ENCODE measurements around the gene OR5V1. TPM values are rescaled to one million over a fixed set of nuclear protein-coding genes. Genes with fewer than 3 reads are reported as not detected.
"Not testable (repeated sequence)": the region's sequence is repeated elsewhere in the genome, so short reads cannot be mapped to it uniquely, and the experiment has no call there.

OR5V1 gene
- not detected in 2 replicates for total RNA-seq

- intact Hi-C loops (cut with micrococcal nuclease), result no loop called here
- no peak for DNase-seq (ENCODE audit: low spot score)
- Mint-ChIP-seq H3K27ac (no peak within 1 kb of the TSS), H3K36me3 (ENCODE audit: low read depth) (no peaks in the 10 kb centered on the region), H3K9me3 (no peaks in the 10 kb centered on the region), H3K4me1 (ENCODE audit: low read depth) (no peaks in the 10 kb centered on the region), H3K4me3 (no peak within 1 kb of the TSS), H3K27me3 (ENCODE audit: insufficient read depth) (peaks cover 6% of the 10 kb centered on the region)
These were observed at the start of gene OR5V1 for GRCh38 chr6:29368765-29369164. Gene OR5V1 (minus strand): TSS chr6:29368865. CDS start chr6:29356195, 12,670 bp downstream.

GRCh38 chr6:29414588-29414987 lies 45.9 kb upstream of the OR5V1 start, which contains the start of gene OR12D1:
Gene OR12D1 (plus strand): TSS chr6:29414928.
- peaks cover 10% of the 10 kb centered on the region for H3K9me3 Mint-ChIP-seq
- H3K4me1 Mint-ChIP-seq (ENCODE audit: low read depth), result no peaks in the 10 kb centered on the region
- DNase-seq (ENCODE audit: low spot score), result no peak
- no peak within 1 kb of the TSS for H3K27ac Mint-ChIP-seq
- H3K4me3 Mint-ChIP-seq, result no peak within 1 kb of the TSS
- H3K27me3 Mint-ChIP-seq (ENCODE audit: insufficient read depth), result peaks cover 13% of the 10 kb centered on the region
- no peaks in the 10 kb centered on the region for H3K36me3 Mint-ChIP-seq (ENCODE audit: low read depth)
- intact Hi-C loops (cut with micrococcal nuclease), result no loop called here

- Mint-ChIP-seq H3K27me3 (ENCODE audit: insufficient read depth) (no peaks in the 10 kb centered on the region), H3K4me1 (ENCODE audit: low read depth) (no peaks in the 10 kb centered on the region), H3K4me3 (no peak overlapping the region), H3K9me3 (no peaks in the 10 kb centered on the region), H3K27ac (no peak overlapping the region), H3K36me3 (ENCODE audit: low read depth) (no peaks in the 10 kb centered on the region)
- intact Hi-C loops (cut with micrococcal nuclease), result no loop called here
- no peak for DNase-seq (ENCODE audit: low spot score)
These were observed 35.1 kb upstream of the OR5V1 start for GRCh38 chr6:29403801-29404200.

DNA sequence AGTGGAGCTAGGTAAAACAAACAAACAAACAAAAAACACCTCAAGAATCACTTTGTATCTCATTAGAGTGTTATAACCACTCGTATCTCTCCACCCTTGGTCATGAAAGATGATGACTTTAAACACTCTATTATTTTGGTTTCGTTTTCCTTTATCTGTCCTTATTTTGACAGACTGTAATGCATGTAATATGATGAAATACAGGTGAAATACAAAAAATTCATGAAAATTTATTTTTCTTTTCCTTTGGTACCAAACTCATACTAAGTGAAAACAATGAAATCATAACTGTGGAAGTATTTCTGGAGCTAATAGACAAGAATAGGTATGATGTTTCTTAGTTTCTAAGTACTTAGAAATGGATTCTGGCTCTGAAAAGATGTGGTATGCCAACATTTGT lies 30.9 kb upstream of the OR5V1 start:
- Mint-ChIP-seq H3K27me3 (ENCODE audit: insufficient read depth) (no peaks in the 10 kb centered on the region), H3K36me3 (ENCODE audit: low read depth) (no peaks in the 10 kb centered on the region), H3K4me3 (no peak overlapping the region), H3K9me3 (no peaks in the 10 kb centered on the region), H3K27ac (no peak overlapping the region), H3K4me1 (ENCODE audit: low read depth) (no peaks in the 10 kb centered on the region)
- intact Hi-C loops (cut with micrococcal nuclease), result no loop called here
- DNase-seq (ENCODE audit: low spot score), result no peak

DNA sequence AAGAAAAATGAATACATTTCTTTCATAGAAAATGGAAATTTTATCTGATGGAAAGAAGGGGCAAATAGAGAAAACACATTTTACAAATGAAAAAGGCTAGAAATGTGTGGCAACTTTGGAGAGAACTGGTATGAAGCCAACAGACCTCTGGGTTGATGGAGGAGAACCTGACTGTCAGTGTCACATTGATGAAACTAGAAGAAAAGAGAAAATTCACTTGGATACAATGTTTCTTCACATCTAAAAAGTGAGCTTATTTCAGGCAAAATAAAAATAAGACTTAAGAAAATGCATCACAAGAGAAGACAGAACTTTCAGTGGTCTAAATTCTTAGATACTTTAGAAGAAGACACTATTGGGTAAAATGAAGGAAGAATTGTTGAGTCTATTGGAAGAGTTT lies 26.7 kb upstream of the OR5V1 start, which contains the start of gene OR12D2:
TSS of gene OR12D2 (plus strand) at position 301 of the 400 bp plus-strand sequence. CDS start 1,069 bp downstream, outside the sequence.
- Mint-ChIP-seq H3K27ac (no peak within 1 kb of the TSS), H3K9me3 (no peaks in the 10 kb centered on the region), H3K36me3 (ENCODE audit: low read depth) (no peaks in the 10 kb centered on the region), H3K27me3 (ENCODE audit: insufficient read depth) (peaks cover 3% of the 10 kb centered on the region), H3K4me3 (no peak within 1 kb of the TSS), H3K4me1 (ENCODE audit: low read depth) (no peaks in the 10 kb centered on the region)
- DNase-seq (ENCODE audit: low spot score), result no peak
- intact Hi-C loops (cut with micrococcal nuclease), result no loop called here

DNA sequence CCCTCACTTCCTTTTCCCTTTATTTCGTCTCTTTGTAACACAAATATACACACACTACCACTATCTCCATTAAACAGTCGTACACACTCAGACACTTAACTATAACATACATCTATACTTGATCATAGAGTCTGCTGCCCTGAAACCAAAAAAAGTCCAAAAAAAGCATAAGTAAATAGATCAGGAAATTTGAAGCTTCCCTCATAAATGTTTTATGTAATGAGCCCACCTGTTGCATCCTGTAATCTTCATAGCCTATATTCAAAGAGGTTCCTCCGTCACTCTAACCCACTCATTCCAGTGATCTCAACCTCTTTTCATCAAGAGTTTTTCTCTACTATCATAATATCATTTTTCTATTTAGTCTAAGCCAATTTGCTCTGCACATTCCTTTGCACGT lies 19.9 kb upstream of the OR5V1 start:
- no peaks in the 10 kb centered on the region for H3K36me3 Mint-ChIP-seq (ENCODE audit: low read depth)
- peaks cover 4% of the 10 kb centered on the region for H3K27me3 Mint-ChIP-seq (ENCODE audit: insufficient read depth)
- no peaks in the 10 kb centered on the region for H3K9me3 Mint-ChIP-seq
- no peak for DNase-seq (ENCODE audit: low spot score)
- H3K4me3 Mint-ChIP-seq, result no peak overlapping the region
- intact Hi-C loops (cut with micrococcal nuclease), result no loop called here
- H3K4me1 Mint-ChIP-seq (ENCODE audit: low read depth), result no peaks in the 10 kb centered on the region
- H3K27ac Mint-ChIP-seq, result no peak overlapping the region

DNA sequence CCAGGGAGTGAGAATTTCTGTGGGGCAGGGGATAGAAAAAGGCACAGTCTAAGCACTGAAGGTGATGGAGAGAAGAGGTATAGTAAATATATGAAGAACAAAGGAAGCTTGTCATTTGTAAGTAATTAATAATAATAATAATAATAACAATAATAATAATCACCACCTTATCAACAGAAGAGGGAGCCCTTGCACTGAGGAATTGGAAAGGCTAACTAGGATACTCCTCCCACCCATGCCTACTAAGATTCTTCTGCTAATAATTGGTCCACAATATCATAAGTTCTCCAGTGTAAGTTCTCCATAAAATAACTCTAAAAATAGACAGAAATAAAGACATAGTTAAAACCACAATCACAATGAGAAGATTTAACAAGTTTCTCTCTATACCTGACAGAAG lies 7.3 kb upstream of the OR5V1 start:
- Mint-ChIP-seq H3K36me3 (ENCODE audit: low read depth) (no peaks in the 10 kb centered on the region), H3K4me1 (ENCODE audit: low read depth) (no peaks in the 10 kb centered on the region), H3K27ac (no peak overlapping the region), H3K9me3 (no peaks in the 10 kb centered on the region), H3K27me3 (ENCODE audit: insufficient read depth) (peaks cover 3% of the 10 kb centered on the region), H3K4me3 (no peak overlapping the region)
- intact Hi-C loops (cut with micrococcal nuclease), result no loop called here
- DNase-seq (ENCODE audit: low spot score), result no peak

DNA sequence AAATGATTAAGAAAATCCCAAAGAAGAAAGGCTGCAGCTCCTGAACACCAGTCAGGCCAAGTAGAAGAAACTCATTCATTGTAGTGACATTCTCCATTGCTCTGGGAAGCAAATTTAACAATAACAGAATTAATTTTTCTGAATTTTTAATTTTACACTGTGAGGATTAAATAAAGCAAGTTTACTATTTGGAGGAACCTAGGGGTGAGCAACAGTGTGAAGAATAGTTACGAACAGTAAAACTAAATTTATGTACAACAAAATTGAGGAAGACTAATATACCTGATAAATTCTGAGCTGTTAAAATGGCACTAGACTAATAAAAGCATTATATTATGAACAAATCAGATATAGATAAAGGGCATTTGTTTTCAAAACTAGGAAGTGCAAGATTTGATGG lies 6.5 kb upstream of the OR5V1 start, which contains the start of gene OR12D3:
TSS of gene OR12D3 (minus strand) at position 101 of the 400 bp plus-strand sequence. CDS start at position 97, 4 bp downstream.
- no peak within 1 kb of the TSS for H3K4me3 Mint-ChIP-seq
- H3K27me3 Mint-ChIP-seq (ENCODE audit: insufficient read depth), result peaks cover 3% of the 10 kb centered on the region
- H3K9me3 Mint-ChIP-seq, result no peaks in the 10 kb centered on the region
- H3K4me1 Mint-ChIP-seq (ENCODE audit: low read depth), result no peaks in the 10 kb centered on the region
- H3K27ac Mint-ChIP-seq, result no peak within 1 kb of the TSS
- no peaks in the 10 kb centered on the region for H3K36me3 Mint-ChIP-seq (ENCODE audit: low read depth)
- intact Hi-C loops (cut with micrococcal nuclease), result no loop called here
- no peak for DNase-seq (ENCODE audit: low spot score)

GRCh38 chr6:29355603-29356002 lies 13.1 kb downstream of the OR5V1 start:
- Mint-ChIP-seq H3K27ac (no peak overlapping the region), H3K27me3 (ENCODE audit: insufficient read depth) (peaks cover 4% of the 10 kb centered on the region), H3K9me3 (no peaks in the 10 kb centered on the region), H3K4me1 (ENCODE audit: low read depth) (no peaks in the 10 kb centered on the region), H3K36me3 (ENCODE audit: low read depth) (no peaks in the 10 kb centered on the region), H3K4me3 (no peak overlapping the region)
- DNase-seq (ENCODE audit: low spot score), result no peak
- intact Hi-C loops (cut with micrococcal nuclease), result no loop called here

DNA sequence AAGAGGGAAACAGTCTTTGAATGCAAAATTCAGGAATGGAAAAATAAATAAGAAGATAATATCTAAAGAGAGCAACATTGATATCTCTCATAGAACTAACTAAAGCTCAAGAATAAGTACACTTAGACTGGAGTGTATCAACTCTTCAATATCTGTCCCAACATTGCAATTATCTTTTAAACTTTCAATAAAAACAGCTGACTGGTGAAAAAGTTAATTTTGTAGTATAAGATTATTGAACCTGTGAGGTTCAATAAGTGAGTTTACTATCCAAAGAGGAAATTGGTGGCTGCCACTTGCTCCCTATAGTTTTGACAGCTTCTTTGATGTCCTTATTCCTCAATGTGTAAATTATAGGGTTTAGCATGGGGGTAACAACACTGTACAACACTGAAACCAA lies 13.7 kb downstream of the OR5V1 start:
- no peaks in the 10 kb centered on the region for H3K4me1 Mint-ChIP-seq (ENCODE audit: low read depth)
- H3K27me3 Mint-ChIP-seq (ENCODE audit: insufficient read depth), result peaks cover 4% of the 10 kb centered on the region
- H3K9me3 Mint-ChIP-seq, result no peaks in the 10 kb centered on the region
- intact Hi-C loops (cut with micrococcal nuclease), result no loop called here
- no peak overlapping the region for H3K4me3 Mint-ChIP-seq
- H3K27ac Mint-ChIP-seq, result no peak overlapping the region
- DNase-seq (ENCODE audit: low spot score), result no peak
- H3K36me3 Mint-ChIP-seq (ENCODE audit: low read depth), result no peaks in the 10 kb centered on the region

DNA sequence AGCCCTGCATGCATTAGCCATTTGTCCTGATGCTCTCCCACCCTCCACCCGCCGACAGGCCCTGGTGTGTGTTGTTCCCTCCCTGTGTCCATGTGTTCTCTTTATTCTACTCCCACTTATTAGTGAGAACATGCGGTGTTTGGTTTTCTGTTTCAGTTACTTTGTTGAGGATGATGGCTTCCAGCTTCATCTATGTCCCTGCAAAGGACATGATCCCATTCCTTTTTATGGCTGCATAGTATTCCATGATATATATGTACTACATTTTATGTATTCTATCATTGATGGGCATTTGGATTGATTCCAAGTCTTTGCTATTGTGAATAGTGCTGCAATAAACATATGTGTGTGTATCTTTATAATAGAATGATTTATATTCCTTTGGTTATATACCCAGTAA lies 19.3 kb downstream of the OR5V1 start:
- H3K36me3 Mint-ChIP-seq (ENCODE audit: low read depth); H3K27ac Mint-ChIP-seq; H3K4me1 Mint-ChIP-seq (ENCODE audit: low read depth); H3K27me3 Mint-ChIP-seq (ENCODE audit: insufficient read depth); DNase-seq (ENCODE audit: low spot score); H3K9me3 Mint-ChIP-seq; H3K4me3 Mint-ChIP-seq; intact Hi-C loops (cut with micrococcal nuclease): not testable (repeated sequence)

DNA sequence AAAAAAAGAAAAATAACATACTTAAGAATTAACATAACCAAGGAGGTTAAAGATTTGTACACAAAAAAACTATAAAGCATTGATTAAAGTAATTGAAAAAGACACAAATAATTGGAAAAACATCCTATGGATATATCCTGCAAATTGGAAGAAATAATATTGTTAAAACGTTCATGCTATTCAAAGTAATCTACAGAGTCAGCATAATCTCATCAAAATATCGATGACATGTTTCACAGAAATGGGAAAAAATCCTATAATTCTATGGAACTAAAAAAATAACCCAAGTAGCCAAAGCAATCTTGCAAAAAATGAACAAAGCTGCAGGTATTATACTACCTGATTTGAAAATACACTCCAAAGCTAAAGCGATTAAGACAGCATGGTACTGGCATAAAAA lies 23.3 kb downstream of the OR5V1 start:
- Mint-ChIP-seq H3K9me3 (no peaks in the 10 kb centered on the region), H3K27ac (no peak overlapping the region), H3K27me3 (ENCODE audit: insufficient read depth) (peaks cover 7% of the 10 kb centered on the region), H3K4me1 (ENCODE audit: low read depth) (no peaks in the 10 kb centered on the region), H3K36me3 (ENCODE audit: low read depth) (no peaks in the 10 kb centered on the region), H3K4me3 (no peak overlapping the region)
- no peak for DNase-seq (ENCODE audit: low spot score)
- intact Hi-C loops (cut with micrococcal nuclease), result no loop called here

GRCh38 chr6:29336269-29336668 lies 32.4 kb downstream of the OR5V1 start:
- no peaks in the 10 kb centered on the region for H3K4me1 Mint-ChIP-seq (ENCODE audit: low read depth)
- H3K27ac Mint-ChIP-seq, result no peak overlapping the region
- no peaks in the 10 kb centered on the region for H3K9me3 Mint-ChIP-seq
- intact Hi-C loops (cut with micrococcal nuclease), result no loop called here
- no peaks in the 10 kb centered on the region for H3K36me3 Mint-ChIP-seq (ENCODE audit: low read depth)
- no peak overlapping the region for H3K4me3 Mint-ChIP-seq
- DNase-seq (ENCODE audit: low spot score), result no peak
- no peaks in the 10 kb centered on the region for H3K27me3 Mint-ChIP-seq (ENCODE audit: insufficient read depth)

DNA sequence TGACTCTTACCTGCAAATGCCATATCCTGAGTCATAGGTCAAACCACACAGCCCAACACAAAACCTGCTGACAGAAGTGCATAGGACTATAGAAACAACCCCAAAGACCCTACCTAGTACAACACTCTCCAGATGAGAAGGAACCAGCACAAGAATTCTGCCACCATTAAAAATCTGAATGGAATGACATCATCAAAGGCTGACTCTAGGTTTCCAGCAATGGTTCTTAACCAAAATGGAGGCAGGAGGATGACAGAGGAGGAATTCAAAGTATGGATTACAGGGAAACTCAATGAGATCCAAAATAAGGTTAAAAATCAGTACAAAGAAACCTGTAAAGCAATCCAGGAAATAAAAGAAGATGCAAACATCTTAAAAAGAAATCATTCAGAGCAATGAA lies 36.0 kb downstream of the OR5V1 start:
- no peak for DNase-seq (ENCODE audit: low spot score)
- H3K4me1 Mint-ChIP-seq (ENCODE audit: low read depth), result no peaks in the 10 kb centered on the region
- no peak overlapping the region for H3K27ac Mint-ChIP-seq
- intact Hi-C loops (cut with micrococcal nuclease), result no loop called here
- no peak overlapping the region for H3K4me3 Mint-ChIP-seq
- no peaks in the 10 kb centered on the region for H3K9me3 Mint-ChIP-seq
- H3K27me3 Mint-ChIP-seq (ENCODE audit: insufficient read depth), result no peaks in the 10 kb centered on the region
- H3K36me3 Mint-ChIP-seq (ENCODE audit: low read depth), result no peaks in the 10 kb centered on the region

Data from activated T-helper 1 cell treated with anti-CD3 and anti-CD28 coated beads, Interleukin-12 subunit alpha, Interleukin-12 subunit beta, Interleukin-2, Interleukin-4 antibody, amounts not matched to agents 30 ng/mL and 10 ng/mL and 1 ng/mL, durations not matched to agents 14 hours and 24 hours and 36 hours (primary cell).